Stimulated activated CD4-positive, alpha-beta T cell treated with anti-CD3 and anti-CD28 coated beads, Interleukin-15, amount 100 ng/mL, for 1 hour (primary cell): ENCODE measurements around the gene RAB40C.

Experiments used
- DNase-seq, 2 donors: peaks; one replicate each; pipeline ENCODE4 v3.0.0-alpha.2; 2020; ENCODE audit warnings: low read depth in 1 of 2, low spot score in 1 of 2

Gene RAB40C

DNA sequence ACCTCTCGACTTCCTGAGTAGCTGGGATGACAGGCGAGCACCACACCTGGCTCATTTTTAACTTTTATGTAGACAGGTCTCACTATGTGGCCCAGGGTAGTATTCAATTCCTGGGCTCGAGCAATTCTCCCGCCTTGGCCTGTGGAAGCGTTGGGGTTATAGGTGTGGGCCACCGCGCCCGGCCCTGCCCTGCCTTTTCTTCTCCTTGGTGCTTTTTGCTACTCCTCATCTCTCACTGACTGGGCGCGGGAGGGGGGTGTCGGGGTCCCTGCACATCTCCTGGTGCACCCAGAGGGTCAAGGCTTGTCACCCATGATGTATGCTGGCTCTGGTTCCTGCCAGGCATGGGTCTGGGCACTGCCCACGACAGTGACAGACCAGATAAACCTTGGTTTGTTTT is 54.7 kb downstream of the RAB40C start:
- no peak for DNase-seq

DNA sequence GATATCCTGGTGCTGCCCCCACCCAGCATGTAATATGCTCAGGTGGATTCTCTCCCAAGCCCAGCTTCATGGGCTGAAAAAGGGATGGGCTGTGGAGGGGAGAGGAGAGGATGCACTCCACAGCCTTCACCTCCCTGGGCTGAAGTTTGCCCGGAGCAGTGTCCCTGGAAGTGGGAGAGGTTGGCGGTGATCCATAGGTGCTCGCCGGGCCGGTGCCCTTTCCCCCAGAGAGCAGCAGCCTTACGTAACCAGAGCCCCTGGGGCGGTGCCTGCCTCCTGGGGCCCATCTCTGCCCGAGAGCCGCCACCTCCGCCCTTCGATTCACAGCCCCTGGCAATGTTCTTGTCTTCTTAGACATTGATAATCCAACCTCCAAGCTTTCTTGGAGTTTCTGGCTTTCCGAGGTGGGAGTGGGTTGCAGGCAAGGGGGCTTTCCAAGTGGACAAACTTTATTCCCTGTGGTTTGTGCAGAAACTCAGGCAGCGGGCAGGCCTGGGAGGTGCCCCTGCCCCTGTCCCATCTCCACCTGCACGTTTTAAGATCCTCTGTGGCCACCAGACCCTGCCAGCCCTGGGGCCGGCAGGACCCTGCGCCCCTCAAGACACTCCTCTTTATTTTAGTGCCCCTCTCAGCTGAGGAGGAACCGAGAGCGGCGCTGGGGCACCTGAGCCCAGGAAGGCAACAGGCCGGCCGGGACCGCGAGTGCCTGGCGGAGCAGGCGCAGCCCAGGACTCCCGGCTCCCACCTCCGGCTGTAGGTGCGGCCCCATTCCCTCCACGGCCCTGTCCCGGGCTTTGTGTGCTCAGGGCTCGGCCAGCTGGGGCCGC is 56.2 kb downstream of the RAB40C start:
- no peak for DNase-seq

DNA sequence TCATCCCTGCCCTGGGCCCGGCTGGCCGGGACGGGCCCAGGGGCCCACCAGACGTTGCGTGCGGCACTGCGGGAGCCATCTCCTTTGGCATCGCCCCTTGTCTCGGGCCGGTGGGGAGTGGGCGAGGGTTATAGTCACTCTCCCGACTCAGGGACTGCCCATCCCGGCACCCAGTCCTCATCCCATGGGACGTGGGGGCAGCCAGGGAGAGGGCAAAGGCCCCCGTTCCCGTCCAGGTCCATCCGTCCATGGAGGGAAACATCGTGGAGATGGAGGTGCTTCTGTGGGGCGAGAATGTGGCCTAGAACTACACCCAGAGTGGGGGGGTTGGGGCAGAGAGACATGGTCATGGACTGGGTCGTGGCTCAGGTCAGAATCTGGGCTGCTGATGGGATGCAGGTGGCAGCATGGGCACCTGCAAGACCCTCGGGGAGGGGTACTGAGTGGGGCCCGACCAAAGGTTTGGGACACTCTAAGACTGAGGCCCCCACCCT is 56.9 kb downstream of the RAB40C start:
- no peak for DNase-seq

DNA sequence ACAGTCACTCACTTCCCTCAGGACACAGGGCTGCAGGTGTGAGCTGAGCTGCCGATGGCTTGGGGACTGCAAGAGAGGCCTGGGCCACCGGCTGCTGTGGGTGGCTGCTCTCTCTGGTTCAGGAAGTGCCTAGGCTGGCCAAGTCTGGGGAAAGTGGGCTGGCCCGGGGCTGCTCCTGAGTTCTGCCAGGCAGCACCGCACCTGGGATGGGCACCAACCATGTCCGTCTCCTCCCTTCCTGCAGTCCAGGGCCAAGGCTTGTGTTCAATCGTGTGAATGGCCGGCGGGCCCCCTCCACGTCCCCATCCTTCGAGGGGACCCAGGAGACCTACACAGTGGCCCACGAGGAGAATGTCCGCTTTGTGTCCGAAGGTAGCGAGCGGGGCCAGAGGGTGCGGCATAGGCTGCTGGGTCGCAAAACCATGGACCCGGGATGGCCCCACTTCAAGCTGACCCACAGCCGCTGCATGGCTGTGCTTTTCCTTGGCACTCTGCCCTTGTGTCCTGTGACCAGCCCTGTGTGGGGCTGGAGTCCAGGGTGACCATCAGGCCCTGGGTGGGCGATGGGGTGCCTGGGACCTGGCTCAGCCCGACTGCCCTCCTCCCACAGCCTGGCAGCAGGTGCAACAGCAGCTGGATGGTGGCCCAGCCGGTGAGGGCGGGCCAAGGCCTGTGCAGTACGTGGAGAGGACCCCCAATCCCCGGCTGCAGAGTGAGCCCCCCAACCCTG is 57.5 kb downstream of the RAB40C start:
- DNase-seq, result no peak

DNA sequence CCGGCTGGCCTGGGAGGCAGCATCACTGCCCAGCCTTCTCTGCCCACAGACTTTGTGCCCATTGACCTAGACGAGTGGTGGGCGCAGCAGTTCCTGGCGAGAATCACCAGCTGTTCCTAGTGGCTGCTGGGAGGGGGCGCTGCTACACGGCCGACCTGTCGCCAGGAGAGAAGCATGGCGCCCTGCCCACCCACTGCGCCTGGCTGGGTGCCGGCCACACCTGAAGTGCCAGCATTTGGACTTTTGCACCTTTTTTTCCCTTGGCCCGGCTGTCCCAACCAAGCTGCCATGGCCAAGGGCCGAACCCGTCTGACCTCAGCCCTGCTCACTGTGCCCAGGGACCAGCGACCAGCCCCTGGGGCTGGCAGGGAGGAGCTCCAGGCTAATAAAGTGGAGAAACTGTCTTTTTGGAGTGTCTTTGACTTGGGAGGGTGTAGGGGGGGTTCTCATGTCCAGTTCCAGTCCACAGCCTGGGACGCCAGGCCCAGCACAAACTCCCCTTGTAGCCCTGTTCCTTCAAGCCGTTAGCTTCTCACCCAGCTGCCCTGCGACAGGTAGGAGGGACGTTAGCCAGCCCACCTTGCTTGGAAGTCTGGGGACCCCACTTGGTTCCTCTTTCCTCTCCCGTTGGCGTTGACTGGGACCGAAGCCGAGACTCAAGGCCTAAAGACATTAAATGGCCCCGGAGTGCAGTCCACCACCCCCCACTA is 58.4 kb downstream of the RAB40C start:
- DNase-seq, result peak in 1 of 2 donors; percentile 27

DNA sequence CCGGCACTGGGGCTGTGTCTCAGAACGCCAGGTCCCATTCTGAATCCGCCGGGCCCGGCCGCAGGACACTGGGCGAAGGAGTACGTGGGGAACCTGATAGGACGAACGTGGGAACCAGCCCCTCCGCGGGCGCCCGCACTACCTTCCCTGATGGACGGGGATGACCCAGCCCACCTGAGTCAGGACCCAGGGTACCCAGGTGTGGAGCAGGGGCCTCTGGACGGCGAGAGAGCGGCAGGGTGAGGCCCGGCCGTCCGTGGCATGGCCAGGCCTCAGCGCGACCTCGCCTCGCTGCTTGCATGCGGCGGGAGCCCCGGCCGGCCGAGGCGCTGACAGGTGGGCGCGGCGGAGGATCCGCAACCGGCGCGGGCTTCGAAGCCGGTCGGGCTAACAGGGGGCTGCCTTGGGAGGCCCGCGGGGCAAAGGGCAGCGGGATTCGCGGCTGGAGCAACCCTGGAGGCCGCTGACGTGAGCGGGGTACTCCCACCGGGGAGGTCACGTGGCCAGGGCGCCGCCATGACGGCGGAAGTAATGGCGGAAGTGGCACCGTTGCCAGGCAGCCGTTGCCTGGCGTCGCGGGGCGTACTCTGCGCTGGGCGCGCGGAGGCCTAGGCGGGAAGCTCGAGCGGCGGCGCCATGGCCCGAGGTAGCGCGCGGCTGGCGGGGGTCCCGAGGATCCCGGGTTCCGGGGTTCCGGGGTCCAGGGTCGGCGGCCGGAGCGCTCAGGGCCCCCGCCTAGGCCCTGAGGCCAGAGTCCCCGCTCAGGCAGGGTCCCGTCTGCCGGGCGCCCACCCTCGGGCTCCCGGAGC is 59.1 kb downstream of the RAB40C start, which contains the start of gene WDR90:
Gene WDR90 (plus strand): TSS at position 585 of the 809 bp plus-strand sequence. CDS start 52 bp downstream, at position 637.
- DNase-seq, result peak; percentile 80 to 91

DNA sequence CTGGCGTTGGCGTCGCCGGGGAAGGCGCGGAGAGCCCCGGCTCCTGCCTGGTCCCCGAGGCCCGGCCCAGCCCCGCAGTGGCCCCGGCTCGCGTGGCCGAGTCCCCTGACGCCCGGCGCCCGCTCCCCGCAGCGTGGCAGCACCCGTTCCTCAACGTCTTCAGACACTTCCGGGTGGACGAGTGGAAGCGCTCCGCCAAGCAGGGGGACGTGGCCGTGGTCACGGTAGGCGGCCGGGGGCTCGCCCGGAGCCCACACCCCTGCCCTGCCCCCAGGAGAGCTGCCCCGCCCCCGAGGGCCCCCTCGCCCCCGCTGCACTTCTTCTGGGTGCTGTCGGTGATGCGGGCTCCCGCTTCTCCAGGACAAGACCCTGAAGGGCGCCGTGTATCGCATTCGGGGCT is 59.8 kb downstream of the RAB40C start:
- DNase-seq, result no peak

DNA sequence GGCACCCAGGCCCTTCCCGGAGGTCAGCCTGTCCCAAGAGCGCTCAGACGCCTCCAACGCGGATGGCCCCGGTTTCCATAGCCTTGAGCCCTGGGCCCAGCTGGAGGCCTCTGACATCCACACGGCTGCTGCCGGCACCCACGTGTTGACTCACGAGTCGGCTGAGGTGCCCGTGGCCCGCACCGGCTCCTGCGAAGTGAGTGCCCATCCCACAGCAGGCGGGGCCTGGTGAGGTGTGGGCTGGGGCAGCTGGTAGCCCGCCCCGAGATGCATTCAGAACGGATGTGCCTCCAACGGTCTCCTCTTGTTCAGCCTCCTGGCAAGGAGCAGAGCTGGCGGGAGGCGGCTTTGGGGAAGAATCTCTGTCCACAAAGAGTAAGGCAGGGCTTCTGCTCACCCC is 62.0 kb downstream of the RAB40C start:
- no peak for DNase-seq

DNA sequence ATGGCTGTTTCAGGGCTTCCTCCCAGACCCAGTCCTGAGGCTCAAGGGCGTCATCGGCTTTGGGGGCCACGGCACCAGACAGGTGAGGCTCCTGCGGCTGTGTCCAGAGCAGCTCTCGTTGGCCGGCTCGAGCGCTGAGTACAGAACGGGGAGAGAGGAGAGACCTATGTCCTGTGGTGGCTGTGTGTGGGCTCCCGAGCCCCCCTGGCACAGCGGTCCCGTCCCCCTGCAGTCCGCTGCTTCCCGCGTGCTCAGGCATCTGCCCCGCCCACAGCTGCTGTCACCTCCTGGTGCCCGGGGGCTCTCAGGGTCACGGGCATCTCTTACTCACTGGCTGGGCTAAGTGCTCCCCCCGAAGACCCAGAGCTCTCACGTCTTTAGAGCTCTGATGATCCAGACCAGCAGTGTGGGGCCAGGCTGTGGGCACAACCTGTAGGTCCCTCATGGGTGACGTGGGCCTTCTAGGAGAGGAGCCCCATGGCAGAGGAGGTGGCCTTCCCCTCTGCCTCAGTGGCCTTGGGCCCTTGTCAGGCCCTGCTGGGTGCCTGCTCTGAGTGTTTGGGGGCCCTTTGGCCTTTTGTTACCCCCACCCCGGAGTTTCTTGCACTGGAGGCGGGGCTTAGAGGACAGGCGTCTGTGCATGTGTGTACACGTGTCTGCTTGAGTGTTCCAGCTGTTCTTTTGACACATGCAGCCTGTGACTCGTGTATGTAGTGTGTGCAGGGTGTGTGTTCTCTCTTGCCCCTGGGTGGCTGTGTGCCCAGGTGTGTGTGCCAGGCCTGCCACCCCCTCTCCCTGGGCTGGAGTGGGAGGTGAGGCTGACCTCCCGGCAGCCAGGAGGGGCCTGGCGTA is 62.8 kb downstream of the RAB40C start:
- DNase-seq, result no peak

DNA sequence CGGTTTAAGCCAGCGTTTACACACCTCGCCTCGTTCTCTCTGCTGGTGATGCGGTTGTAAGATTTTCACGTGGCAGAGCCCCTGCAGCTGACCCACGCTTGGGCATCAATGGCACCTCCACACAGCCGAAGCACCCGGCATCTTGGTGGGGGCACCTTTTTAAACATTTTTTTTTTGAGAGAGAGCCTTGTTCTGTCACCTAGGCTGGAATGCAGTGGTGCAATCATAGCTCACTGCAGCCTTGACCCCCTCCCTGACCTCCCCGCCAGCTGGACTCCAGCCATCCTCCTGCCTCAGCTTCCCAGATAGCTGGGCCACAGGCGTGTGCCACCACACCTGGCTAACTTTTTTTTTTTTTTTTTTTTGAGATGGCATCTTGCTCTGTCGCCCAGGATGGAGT is 64.2 kb downstream of the RAB40C start:
- DNase-seq, result no peak

DNA sequence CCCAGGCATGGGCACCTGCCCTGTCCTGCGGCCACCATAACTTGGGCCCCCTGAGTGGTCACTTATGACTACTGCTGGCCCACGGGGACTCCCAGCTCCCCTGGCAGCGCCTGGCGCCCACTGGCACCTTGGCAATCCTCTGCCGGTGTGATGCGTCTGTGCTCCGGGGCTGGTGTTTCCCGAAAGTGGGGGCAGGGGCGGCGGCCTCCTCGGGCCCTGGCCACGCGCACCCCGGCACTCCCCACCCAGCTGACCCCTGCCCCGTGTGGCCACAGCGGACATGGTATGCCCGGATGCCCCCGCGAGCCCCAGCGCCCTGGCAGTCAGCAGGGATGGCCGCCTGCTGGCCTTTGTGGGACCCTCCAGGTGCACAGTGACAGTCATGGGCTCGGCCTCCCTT is 67.6 kb downstream of the RAB40C start:
- no peak for DNase-seq

DNA sequence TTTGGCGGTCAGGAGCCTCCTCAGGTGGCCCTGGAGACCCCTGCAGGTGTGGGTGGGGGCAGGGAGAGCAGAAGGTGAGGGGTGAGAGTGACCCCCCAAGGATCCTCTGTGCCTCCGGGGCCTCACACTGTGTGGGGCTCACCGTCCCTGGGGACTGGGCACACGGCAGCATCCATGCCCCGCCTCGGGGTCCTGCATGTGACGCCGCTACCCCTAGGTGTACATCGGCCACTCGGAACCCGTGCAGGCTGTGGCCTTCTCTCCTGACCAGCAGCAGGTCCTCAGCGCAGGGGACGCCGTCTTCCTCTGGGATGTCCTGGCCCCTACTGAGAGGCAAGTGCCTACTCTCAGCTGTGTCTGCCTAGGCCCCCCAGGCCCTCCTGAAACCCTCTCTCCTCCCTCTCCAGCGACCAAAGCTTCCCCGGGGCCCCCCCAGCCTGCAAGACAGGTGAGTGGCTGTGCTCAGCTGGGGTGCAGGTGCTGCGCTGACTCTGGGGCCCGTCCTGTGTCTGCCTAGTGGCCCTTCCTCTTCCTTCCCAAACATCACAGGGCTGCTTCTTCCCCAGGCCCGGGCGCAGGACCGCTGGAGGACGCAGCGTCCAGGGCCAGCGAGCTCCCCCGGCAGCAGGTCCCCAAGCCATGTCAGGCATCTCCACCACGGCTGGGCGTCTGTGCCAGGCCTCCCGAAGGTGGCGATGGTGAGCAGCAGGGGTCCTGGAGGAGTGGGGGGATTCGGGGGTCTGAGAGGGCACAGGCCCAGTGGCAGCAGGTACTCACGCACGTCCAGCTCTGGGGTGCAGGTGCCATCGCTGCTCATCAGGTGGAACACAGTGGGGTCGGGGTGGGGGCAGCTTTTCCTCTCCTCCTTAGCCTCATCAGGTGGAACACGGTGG is 69.1 kb downstream of the RAB40C start:
- no peak for DNase-seq

DNA sequence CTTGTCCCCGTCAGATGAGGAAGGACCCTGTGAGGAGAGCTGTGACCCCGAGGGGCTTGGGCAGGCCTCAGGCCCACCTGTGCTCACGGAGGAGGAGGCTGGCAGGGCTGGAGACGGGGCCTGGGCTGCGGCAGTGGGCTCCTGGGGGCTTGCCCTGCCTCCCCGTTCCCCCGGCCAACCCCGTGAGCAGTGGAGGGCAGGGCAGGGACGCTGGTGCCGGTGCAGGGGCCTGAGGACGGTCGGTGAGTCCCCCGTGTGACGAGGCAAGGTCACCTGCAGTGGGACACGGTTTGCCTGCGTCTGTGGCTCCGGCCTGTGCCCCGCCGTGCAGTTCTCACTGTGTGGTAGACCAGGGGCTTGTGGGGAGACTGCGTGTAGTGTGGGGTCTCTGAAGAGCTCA is 69.8 kb downstream of the RAB40C start:
- DNase-seq, result no peak

DNA sequence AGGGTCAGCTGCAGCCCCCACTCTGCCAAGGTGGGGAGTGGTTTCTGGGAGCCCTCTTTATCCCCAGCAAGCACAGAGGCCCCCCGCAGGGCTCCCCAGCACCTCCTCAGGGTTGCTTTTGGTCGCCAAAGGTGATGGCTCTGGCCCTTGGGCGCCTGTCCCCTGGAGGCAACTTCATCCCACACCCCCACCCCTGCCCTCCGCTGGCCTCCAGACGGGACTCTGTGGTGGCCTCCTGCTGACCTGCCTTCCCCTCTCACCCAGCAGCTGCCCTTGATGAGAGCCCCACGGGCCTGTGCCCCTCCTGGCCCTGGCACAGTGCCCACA is 70.2 kb downstream of the RAB40C start:
- DNase-seq, result no peak

DNA sequence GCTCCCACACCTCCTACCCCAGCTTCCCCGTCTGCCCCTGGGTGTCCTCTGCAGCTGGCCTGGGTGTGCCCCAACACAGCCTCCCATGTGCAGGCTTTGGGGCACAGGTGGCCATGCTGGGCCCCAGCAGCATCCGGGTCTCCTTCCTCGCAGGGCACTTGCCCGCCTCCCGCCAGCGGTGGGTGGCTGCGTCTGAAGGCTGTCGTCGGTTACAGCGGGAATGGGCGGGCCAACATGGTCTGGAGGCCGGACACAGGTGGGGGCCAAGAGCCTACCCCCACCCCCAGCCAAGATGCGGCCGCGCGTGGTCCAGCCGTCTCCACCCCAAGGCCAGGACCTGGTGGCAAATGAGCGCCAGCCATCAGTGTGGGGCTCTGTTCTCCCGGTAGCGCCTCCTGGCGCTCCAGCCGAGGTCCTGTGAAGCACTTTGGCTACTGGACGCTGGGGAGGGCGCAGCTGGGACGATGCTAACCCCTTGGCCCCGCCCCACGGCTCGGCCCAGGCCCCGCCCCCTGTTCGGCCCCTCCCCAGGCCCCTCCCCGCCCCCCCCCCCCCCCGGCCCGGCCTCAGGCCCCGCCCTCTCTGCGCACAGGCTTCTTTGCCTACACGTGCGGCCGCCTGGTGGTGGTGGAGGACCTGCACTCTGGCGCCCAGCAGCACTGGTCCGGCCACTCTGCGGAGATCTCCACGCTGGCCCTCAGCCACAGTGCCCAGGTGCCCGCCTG is 70.8 kb downstream of the RAB40C start:
- peak; percentile 17 to 55 for DNase-seq

DNA sequence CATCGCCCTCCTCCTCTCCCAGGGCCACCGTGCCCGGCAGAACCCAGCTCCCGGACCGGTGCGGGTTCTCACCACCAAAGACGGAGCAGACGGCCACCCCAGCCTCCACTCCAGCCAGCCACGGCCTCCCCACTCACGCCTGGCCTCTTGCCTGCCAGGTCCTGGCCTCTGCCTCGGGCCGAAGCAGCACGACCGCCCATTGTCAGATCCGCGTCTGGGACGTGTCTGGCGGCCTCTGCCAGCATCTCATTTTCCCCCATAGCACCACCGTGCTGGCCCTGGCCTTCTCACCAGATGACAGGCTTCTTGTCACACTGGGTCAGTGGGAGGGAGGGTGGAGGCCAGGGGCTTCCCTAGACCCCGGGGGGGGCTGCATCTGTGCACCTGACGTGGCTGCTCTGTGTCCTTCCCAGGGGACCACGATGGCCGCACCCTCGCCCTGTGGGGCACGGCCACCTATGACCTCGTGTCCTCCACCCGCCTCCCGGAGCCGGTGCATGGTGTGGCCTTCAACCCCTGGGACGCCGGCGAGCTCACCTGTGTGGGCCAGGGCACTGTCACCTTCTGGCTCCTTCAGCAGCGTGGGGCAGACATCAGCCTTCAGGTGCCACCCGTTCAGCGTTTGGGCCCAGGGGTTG is 71.4 kb downstream of the RAB40C start:
- no peak for DNase-seq

DNA sequence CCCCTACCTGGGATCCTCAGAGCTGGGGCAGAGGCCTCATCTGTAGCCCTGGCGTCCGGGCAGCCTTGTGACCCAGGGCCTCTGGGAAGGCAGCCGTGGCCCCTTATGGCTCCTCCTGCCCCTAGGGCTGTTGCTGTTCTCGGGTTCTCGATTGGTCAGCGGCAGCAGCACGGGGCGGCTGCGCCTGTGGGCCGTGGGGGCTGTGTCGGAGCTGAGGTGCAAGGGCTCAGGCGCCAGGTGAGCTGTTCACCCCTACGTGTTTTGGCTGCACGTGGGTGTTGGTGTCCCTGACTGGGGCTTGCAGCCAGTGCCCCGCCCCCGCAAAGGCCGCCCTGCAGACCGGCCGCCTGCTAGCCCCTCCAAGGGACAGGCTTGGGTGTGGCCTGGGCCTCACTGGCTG is 72.2 kb downstream of the RAB40C start:
- no peak for DNase-seq

DNA sequence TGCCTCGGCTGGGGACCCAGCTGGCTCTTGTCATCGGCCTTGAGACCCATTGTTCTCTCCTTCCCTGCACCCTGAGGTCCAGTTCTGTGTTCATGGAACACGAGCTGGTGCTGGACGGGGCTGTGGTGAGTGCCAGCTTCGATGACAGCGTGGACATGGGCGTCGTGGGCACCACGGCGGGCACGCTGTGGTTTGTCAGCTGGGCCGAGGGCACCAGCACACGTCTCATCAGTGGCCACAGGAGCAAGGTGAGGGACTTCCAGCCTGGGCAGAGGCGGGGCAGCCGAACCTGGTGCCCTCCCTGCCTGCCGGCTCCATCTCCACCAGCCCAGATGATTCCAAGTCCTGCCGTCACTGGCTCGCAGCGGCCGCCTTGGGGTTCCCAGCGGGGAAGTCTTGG is 72.7 kb downstream of the RAB40C start:
- no peak for DNase-seq
